ENCODE measurements around the gene MTHFD1L.

GRCh38 chr6:150930841-150931240 lies 65.3 kb downstream of the MTHFD1L start:
- TF ChIP-seq SUZ12 (IDR thresholded peaks at IDR 0.05; ENCODE audit: extremely low read depth, insufficient read depth, insufficient read length) (no peak), ZNF274 (IDR thresholded peaks at IDR 0.05; ENCODE audit: low read depth, low read length) (no peak)

Measured in NT2/D1 (cell line).